IgD-negative memory B cell (primary cell): ENCODE data around the gene ALDOB. TPM values are rescaled to one million over a fixed set of nuclear protein-coding genes. Genes with fewer than 3 reads are reported as not detected.

Experiments
- H3K27ac Mint-ChIP-seq, 3 donors: one replicate each; pipeline ENCODE4 v1.8.0; 2020 to 2022; ENCODE audit warnings: mild to moderate bottlenecking in 3 of 3, mixed read lengths in 3 of 3, moderate library complexity in 1 of 3
- H3K27me3 Mint-ChIP-seq: one replicate; pipeline ENCODE4 v1.8.0; 2021; ENCODE audit warnings: mixed read lengths
- H3K36me3 Mint-ChIP-seq: one replicate; pipeline ENCODE4 v1.8.0; 2020; ENCODE audit warnings: mild to moderate bottlenecking, mixed read lengths
- H3K4me1 Mint-ChIP-seq, 3 donors: one replicate each; pipeline ENCODE4 v1.8.0; 2020 to 2022; ENCODE audit warnings: mixed read lengths in 3 of 3, mild to moderate bottlenecking in 1 of 3
- H3K4me3 Mint-ChIP-seq, 4 donors: one replicate each; pipeline ENCODE4 v1.8.0; 2020 to 2022; ENCODE audit warnings: mild to moderate bottlenecking in 4 of 4, mixed read lengths in 4 of 4, moderate library complexity in 3 of 4
- H3K9me3 Mint-ChIP-seq, 3 donors: one replicate each; pipeline ENCODE4 v1.8.0; 2020 to 2021; ENCODE audit warnings: mixed read lengths in 3 of 3, mild to moderate bottlenecking in 1 of 3
- polyA plus RNA-seq: library from polyadenylated mRNA; unstranded; fragments of 300-500 nt; fragmentation: Illumina TruSeq; gene quantifications from one replicate; pipeline ENCODE4 v1.2.3, GENCODE V29; 2021

Gene ALDOB
- polyA plus RNA-seq, 1 donor from 2014 or later: 0.31 TPM

- Mint-ChIP-seq H3K27ac (peak overlapping the region in 1 of 3 donors; percentile 27), H3K4me3 (no peak overlapping the region), H3K27me3 (no peaks in the 10 kb centered on the region), H3K9me3 (peaks cover 8 to 13% (median 9%) of the 10 kb centered on the region in 3 donors), H3K4me1 (peaks cover 0 to 11% (median 0%) of the 10 kb centered on the region in 3 donors), H3K36me3 (peaks cover 6% of the 10 kb centered on the region)
Observed at GRCh38 chr9:101421653-101422065, 13.9 kb downstream of the ALDOB start.

DNA sequence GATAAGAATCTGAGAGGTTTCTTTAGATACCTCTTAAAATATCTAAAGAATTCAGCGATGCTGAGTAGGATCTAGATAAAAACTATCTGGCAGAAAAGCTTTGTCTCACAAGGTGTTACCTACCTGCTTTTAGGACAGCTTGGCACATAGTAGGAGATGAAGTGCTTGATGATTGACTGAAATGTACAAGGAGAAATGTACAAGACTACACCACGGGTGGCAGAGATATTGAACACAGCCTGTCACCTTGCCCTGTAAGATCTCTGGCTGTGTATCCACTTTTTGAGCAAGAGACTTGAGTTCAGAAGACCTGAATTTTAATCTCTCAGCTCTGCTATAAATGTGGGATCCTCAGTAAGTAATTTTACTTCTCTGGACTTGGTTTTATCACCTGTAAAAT lies 15.7 kb downstream of the ALDOB start:
- peaks cover 6% of the 10 kb centered on the region for H3K36me3 Mint-ChIP-seq
- H3K9me3 Mint-ChIP-seq: peaks cover 12 to 16% (median 15%) of the 10 kb centered on the region in 3 donors
- no peak overlapping the region for H3K4me3 Mint-ChIP-seq
- no peaks in the 10 kb centered on the region for H3K27me3 Mint-ChIP-seq
- H3K27ac Mint-ChIP-seq: no peak overlapping the region
- peaks cover 0 to 4% (median 0%) of the 10 kb centered on the region in 3 donors for H3K4me1 Mint-ChIP-seq

GRCh38 chr9:101418518-101419430 lies 16.8 kb downstream of the ALDOB start:
- Mint-ChIP-seq H3K27me3 (no peaks in the 10 kb centered on the region), H3K36me3 (peaks cover 6% of the 10 kb centered on the region), H3K4me3 (no peak overlapping the region), H3K9me3 (peaks cover 13 to 19% (median 19%) of the 10 kb centered on the region in 3 donors), H3K27ac (peak overlapping the region in 1 of 3 donors; percentile 16), H3K4me1 (peaks cover 0 to 4% (median 0%) of the 10 kb centered on the region in 3 donors)

DNA sequence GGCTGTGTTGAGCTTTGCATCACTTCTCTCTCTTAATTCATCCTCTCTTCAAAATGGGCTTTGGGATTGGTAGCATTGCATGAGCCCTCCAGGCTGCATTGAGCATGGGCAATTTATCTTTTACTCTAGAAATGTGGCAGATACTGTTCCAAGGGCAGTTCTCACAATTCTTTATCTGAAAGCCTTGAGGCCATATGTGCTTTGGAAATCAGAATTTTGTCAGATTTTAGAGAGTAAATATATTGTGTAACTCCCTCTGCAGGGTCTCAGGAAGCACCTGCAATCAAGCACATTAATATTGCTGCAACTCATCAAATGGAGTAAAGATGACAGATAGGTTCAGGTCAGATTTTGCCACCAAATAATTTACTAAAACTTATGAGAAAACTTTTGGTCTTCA lies 17.6 kb downstream of the ALDOB start:
- Mint-ChIP-seq H3K9me3 (peaks cover 18 to 25% (median 19%) of the 10 kb centered on the region in 3 donors), H3K27me3 (no peaks in the 10 kb centered on the region)

DNA sequence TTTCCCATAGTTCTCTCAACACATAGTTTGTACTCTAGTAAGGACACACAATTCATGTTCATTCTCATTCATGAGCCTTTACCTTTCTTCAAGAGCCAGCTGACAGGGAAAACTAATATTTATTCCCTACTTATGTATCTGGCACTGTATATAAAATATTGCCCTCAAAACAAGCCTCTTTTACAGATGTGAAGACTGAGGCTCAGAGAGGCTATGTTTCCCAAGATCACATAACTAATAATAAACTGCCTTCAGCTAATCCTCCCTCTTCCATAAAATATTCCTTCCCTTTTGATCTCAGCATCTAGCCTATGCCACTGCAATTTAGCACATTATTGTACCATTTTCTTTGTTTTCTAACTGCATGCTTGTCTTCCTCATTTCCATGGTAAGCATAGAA lies 18.2 kb downstream of the ALDOB start:
- Mint-ChIP-seq H3K9me3 (peaks cover 18 to 30% (median 19%) of the 10 kb centered on the region in 3 donors), H3K4me1 (peaks cover 0 to 4% (median 2%) of the 10 kb centered on the region in 3 donors), H3K27ac (no peak overlapping the region), H3K4me3 (peak overlapping the region in 2 of 4 donors; percentile 1 to 20), H3K36me3 (peaks cover 6% of the 10 kb centered on the region), H3K27me3 (no peaks in the 10 kb centered on the region)

More for the DNA sequence above, 17.6 kb downstream of the ALDOB start:
- peaks cover 6% of the 10 kb centered on the region for H3K36me3 Mint-ChIP-seq
- H3K4me1 Mint-ChIP-seq: peaks cover 0 to 4% (median 2%) of the 10 kb centered on the region in 3 donors
- H3K27ac Mint-ChIP-seq: no peak overlapping the region
- no peak overlapping the region for H3K4me3 Mint-ChIP-seq

DNA sequence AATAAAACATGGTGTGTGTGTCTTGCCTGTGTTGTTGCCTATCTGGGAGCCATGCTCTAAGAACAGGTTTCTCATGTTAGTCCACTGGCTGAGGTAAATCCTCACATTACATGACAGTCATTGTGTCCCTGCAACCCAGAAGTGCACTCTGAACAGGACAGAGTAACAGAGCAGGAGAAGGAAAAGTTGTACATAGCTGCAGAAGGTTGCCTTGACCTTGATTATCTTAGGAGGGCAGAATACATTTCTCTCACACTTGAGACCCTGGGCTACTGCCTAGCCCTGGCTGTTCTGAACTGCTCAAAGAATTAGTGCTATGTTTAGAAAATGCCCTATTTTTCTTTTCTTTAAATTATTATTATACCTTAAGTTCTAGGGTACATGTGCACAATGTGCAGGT lies 20.0 kb downstream of the ALDOB start:
- Mint-ChIP-seq H3K9me3 (peaks cover 16 to 30% (median 22%) of the 10 kb centered on the region in 3 donors), H3K27me3 (no peaks in the 10 kb centered on the region), H3K36me3 (peaks cover 6% of the 10 kb centered on the region), H3K4me3 (peak overlapping the region in 1 of 4 donors; percentile 4), H3K4me1 (peaks cover 0 to 8% (median 2%) of the 10 kb centered on the region in 3 donors), H3K27ac (no peak overlapping the region)

DNA sequence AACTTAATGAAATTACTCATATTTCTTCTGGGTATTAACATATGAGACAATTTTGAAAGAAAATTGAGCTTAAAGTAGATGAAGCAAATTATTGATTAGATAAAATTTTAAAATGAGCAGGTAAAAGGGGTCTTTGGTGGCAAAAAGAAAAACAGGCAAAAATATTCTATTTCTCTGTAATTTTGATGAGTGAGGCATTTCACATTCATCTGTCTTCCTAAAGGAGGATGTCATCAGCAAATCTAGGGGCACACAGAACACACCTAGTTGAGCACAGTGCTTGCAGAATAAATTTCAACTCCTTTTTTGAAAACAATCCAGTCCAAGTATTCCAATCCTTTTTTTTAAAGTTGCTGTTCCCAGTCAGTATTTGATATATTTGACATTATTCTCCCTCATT lies 20.7 kb downstream of the ALDOB start:
- H3K4me3 Mint-ChIP-seq: no peak overlapping the region
- H3K27me3 Mint-ChIP-seq: no peaks in the 10 kb centered on the region
- no peak overlapping the region for H3K27ac Mint-ChIP-seq
- peaks cover 16 to 35% (median 27%) of the 10 kb centered on the region in 3 donors for H3K9me3 Mint-ChIP-seq
- H3K36me3 Mint-ChIP-seq: peaks cover 6% of the 10 kb centered on the region
- peaks cover 0 to 9% (median 2%) of the 10 kb centered on the region in 3 donors for H3K4me1 Mint-ChIP-seq

- H3K27ac Mint-ChIP-seq: no peak overlapping the region
- H3K4me1 Mint-ChIP-seq: peaks cover 0 to 7% (median 3%) of the 10 kb centered on the region in 3 donors
- no peak overlapping the region for H3K4me3 Mint-ChIP-seq
- H3K36me3 Mint-ChIP-seq: peaks cover 38% of the 10 kb centered on the region
- H3K27me3 Mint-ChIP-seq: no peaks in the 10 kb centered on the region
- peaks cover 26 to 58% (median 41%) of the 10 kb centered on the region in 3 donors for H3K9me3 Mint-ChIP-seq
Observed at GRCh38 chr9:101409079-101409477, 26.5 kb downstream of the ALDOB start.

DNA sequence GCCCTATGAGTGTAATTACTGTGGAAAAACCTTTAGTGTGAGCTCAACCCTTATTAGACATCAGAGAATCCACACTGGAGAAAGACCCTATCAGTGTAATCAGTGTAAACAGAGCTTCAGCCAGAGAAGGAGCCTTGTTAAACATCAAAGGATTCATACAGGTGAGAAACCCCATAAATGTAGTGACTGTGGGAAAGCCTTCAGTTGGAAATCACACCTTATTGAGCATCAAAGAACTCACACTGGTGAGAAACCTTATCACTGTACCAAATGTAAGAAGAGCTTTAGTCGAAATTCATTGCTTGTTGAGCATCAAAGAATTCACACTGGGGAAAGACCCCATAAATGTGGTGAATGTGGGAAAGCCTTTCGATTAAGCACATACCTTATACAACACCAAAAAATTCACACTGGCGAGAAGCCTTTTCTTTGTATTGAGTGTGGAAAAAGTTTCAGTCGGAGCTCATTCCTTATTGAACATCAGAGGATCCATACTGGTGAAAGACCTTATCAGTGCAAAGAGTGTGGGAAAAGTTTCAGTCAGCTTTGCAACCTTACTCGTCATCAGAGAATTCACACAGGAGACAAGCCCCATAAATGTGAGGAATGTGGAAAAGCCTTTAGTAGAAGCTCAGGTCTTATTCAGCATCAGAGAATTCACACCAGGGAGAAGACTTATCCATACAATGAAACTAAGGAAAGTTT lies 27.0 kb downstream of the ALDOB start:
- H3K4me1 Mint-ChIP-seq: peaks cover 0 to 7% (median 2%) of the 10 kb centered on the region in 3 donors
- no peak overlapping the region for H3K27ac Mint-ChIP-seq
- no peak overlapping the region for H3K4me3 Mint-ChIP-seq
- peaks cover 38% of the 10 kb centered on the region for H3K36me3 Mint-ChIP-seq
- peaks cover 27 to 60% (median 43%) of the 10 kb centered on the region in 3 donors for H3K9me3 Mint-ChIP-seq
- no peaks in the 10 kb centered on the region for H3K27me3 Mint-ChIP-seq

GRCh38 chr9:101403516-101404285 lies 31.9 kb downstream of the ALDOB start:
- peak overlapping the region in 1 of 3 donors; percentile 7 for H3K27ac Mint-ChIP-seq
- H3K9me3 Mint-ChIP-seq: peaks cover 27 to 43% (median 28%) of the 10 kb centered on the region in 3 donors

GRCh38 chr9:101400120-101400519 lies 35.5 kb downstream of the ALDOB start:
- peaks cover 2% of the 10 kb centered on the region for H3K27me3 Mint-ChIP-seq
- H3K27ac Mint-ChIP-seq: peak overlapping the region in 2 of 3 donors; percentile 65 to 98
- H3K36me3 Mint-ChIP-seq: peaks cover 38% of the 10 kb centered on the region
- H3K4me1 Mint-ChIP-seq: peaks cover 31 to 58% (median 48%) of the 10 kb centered on the region in 3 donors
- peak overlapping the region; percentile 83 to 99 (median 96) for H3K4me3 Mint-ChIP-seq
- H3K9me3 Mint-ChIP-seq: peaks cover 8 to 16% (median 13%) of the 10 kb centered on the region in 3 donors

More at GRCh38 chr9:101403516-101404285, 31.9 kb downstream of the ALDOB start:
- H3K4me3 Mint-ChIP-seq: peak overlapping the region in 2 of 4 donors; percentile 31 to 42
- peaks cover 2% of the 10 kb centered on the region for H3K27me3 Mint-ChIP-seq
- H3K36me3 Mint-ChIP-seq: peaks cover 59% of the 10 kb centered on the region
- peaks cover 14 to 36% (median 29%) of the 10 kb centered on the region in 3 donors for H3K4me1 Mint-ChIP-seq

GRCh38 chr9:101399643-101399970 lies 36.0 kb downstream of the ALDOB start:
- peak overlapping the region; percentile 93 to 100 (median 98) for H3K4me3 Mint-ChIP-seq
- peaks cover 32% of the 10 kb centered on the region for H3K36me3 Mint-ChIP-seq
- peaks cover 4 to 11% (median 8%) of the 10 kb centered on the region in 3 donors for H3K9me3 Mint-ChIP-seq
- peaks cover 2% of the 10 kb centered on the region for H3K27me3 Mint-ChIP-seq
- H3K4me1 Mint-ChIP-seq: peaks cover 35 to 63% (median 53%) of the 10 kb centered on the region in 3 donors
- H3K27ac Mint-ChIP-seq: peak overlapping the region in 2 of 3 donors; percentile 13 to 98

- H3K4me1 Mint-ChIP-seq: peaks cover 38 to 68% (median 54%) of the 10 kb centered on the region in 3 donors
- H3K4me3 Mint-ChIP-seq: peak overlapping the region; percentile 93 to 100 (median 98)
- H3K27me3 Mint-ChIP-seq: peaks cover 2% of the 10 kb centered on the region
- H3K9me3 Mint-ChIP-seq: peaks cover 2 to 13% (median 8%) of the 10 kb centered on the region in 3 donors
- H3K36me3 Mint-ChIP-seq: peaks cover 30% of the 10 kb centered on the region
- H3K27ac Mint-ChIP-seq: peak overlapping the region; percentile 81 to 99 (median 98)
Observed at GRCh38 chr9:101398930-101399642, 36.5 kb downstream of the ALDOB start.
